ENCODE results near the gene ST8SIA3. TPM values are rescaled to one million over a fixed set of nuclear protein-coding genes. Genes with fewer than 3 reads are reported as not detected.

ST8SIA3 gene, protein sequence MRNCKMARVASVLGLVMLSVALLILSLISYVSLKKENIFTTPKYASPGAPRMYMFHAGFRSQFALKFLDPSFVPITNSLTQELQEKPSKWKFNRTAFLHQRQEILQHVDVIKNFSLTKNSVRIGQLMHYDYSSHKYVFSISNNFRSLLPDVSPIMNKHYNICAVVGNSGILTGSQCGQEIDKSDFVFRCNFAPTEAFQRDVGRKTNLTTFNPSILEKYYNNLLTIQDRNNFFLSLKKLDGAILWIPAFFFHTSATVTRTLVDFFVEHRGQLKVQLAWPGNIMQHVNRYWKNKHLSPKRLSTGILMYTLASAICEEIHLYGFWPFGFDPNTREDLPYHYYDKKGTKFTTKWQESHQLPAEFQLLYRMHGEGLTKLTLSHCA
- total RNA-seq = not detected

DNA sequence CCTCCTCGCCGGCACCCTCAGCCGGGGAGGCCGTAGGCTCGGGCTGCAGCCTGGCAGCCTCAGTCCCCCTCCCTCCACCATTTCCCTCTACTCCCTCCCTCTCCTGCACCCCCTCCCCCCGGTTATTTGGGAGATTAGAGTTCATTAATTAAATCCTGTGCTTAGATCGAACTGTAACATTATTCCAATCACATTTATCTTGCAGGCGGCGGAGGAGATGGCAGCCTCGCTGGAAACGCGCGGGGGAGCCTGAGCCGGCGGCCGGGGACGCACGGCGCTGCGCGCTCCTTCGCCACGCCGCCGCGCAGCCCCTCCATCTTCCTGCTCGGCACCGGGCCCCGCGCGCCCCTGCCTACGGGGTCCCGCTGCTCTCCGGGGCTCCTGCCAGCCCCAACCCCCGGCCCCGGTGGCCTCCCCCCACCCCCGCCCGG lies at the start of gene ST8SIA3:
TSS of gene ST8SIA3 (plus strand) at position 287 of the 431 bp plus-strand sequence. CDS start 290 bp downstream, outside the sequence.
- Mint-ChIP-seq H3K36me3 (ENCODE audit: low read depth) (no peaks in the 10 kb centered on the region), H3K4me3 (no peak within 1 kb of the TSS), H3K27me3 (ENCODE audit: low read depth) (peaks cover 38% of the 10 kb centered on the region), H3K27ac (no peak within 1 kb of the TSS), H3K4me1 (ENCODE audit: low read depth) (peaks cover 2% of the 10 kb centered on the region), H3K9me3 (ENCODE audit: insufficient read depth) (no peaks in the 10 kb centered on the region)
- ATAC-seq = no peak
- ChIA-PET POLR2A (no interaction called here), CTCF (no interaction called here)
- DNase-seq = no peak

DNA sequence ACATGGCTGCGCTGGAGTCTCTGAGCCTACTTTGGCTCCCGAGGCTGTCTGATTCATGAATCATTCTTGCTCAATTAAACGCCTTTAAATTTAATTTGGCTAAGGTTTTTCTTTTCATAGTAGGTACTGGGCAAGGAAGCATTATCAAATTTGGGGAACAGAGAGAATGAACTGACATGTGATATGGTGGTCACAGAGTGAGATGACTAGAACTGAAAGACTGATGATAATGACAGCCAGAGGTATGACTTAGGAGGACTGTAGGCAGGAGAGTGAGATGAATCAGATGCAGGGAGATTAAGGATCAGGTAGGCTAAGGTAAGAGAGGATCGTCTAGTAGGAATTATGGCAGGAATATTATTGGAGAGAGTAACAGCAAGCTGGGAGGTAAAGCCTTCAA lies 40.9 kb upstream of the ST8SIA3 start:
- no peaks in the 10 kb centered on the region for H3K4me1 Mint-ChIP-seq (ENCODE audit: low read depth)
- H3K4me3 Mint-ChIP-seq = no peak overlapping the region
- H3K9me3 Mint-ChIP-seq (ENCODE audit: insufficient read depth) = no peaks in the 10 kb centered on the region
- DNase-seq = no peak
- H3K27me3 Mint-ChIP-seq (ENCODE audit: low read depth) = no peaks in the 10 kb centered on the region
- no peak for ATAC-seq
- no peak overlapping the region for H3K27ac Mint-ChIP-seq
- no peaks in the 10 kb centered on the region for H3K36me3 Mint-ChIP-seq (ENCODE audit: low read depth)
- POLR2A ChIA-PET = no interaction called here
- CTCF ChIA-PET = no interaction called here

DNA sequence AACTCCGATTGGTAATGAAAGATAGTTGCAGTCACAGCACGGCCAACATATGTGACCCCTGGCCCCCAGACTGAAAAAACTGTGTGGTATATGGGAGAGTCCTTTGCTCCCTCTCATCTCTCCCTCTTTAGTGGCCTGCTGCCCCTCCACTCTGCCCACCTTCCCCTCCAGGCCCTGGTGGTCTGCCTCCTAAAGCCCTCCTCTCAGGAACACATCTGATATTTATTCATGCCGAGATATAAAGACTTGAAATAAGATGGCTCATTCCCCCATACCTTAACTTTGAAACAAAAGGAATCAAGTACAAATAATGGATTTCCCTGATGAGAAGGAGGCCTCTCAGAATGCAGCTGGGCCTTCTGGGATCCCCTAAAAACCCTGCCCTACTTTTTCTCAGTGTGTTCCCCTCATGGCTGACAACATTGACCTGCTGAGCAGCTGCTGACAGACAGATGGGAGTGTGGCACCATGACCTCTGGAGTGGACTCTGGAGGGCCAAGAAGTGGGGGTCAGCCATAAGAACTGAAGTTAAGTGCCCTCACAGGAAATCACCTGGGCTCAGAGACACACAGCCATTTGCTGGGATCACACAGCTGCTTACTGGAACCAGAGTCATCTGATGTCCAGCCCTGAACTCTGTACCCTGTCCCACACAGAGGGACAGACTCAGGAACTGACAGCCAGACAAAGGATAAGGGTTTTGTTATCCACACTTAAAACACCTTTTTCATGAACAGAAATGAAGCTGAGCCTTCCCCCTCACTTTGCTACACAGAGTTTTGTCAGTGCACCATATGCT lies 39.8 kb upstream of the ST8SIA3 start:
- ATAC-seq (no peak), DNase-seq (no peak)
- Mint-ChIP-seq H3K27ac (no peak overlapping the region), H3K9me3 (ENCODE audit: insufficient read depth) (no peaks in the 10 kb centered on the region), H3K4me1 (ENCODE audit: low read depth) (no peaks in the 10 kb centered on the region), H3K27me3 (ENCODE audit: low read depth) (no peaks in the 10 kb centered on the region), H3K36me3 (ENCODE audit: low read depth) (no peaks in the 10 kb centered on the region), H3K4me3 (no peak overlapping the region)
- POLR2A ChIA-PET = no interaction called here
- CTCF ChIA-PET = no interaction called here

DNA sequence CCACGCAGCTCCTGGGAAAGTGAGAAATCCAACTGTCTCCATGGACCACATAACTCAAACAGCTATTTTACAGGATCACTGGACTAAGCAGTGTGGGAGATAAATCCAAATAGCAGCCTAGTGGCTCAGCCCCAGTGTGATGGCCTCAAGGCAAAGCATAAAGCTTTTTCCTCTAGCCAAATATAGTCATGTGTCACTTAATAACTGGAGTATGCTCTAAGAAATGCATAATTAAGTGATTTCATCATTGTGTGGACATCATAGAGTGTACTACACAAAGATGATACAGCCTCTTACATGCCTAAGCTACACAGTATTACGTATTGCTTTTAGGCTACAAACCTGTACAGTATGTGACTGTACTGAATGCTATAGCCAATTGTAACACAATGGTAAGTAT lies 31.8 kb upstream of the ST8SIA3 start:
- ChIA-PET CTCF (no interaction called here), POLR2A (no interaction called here)
- no peaks in the 10 kb centered on the region for H3K4me1 Mint-ChIP-seq (ENCODE audit: low read depth)
- no peak overlapping the region for H3K27ac Mint-ChIP-seq
- H3K27me3 Mint-ChIP-seq (ENCODE audit: low read depth) = peaks cover 2% of the 10 kb centered on the region
- no peak overlapping the region for H3K4me3 Mint-ChIP-seq
- ATAC-seq = no peak
- H3K9me3 Mint-ChIP-seq (ENCODE audit: insufficient read depth) = no peaks in the 10 kb centered on the region
- no peak for DNase-seq
- H3K36me3 Mint-ChIP-seq (ENCODE audit: low read depth) = no peaks in the 10 kb centered on the region

DNA sequence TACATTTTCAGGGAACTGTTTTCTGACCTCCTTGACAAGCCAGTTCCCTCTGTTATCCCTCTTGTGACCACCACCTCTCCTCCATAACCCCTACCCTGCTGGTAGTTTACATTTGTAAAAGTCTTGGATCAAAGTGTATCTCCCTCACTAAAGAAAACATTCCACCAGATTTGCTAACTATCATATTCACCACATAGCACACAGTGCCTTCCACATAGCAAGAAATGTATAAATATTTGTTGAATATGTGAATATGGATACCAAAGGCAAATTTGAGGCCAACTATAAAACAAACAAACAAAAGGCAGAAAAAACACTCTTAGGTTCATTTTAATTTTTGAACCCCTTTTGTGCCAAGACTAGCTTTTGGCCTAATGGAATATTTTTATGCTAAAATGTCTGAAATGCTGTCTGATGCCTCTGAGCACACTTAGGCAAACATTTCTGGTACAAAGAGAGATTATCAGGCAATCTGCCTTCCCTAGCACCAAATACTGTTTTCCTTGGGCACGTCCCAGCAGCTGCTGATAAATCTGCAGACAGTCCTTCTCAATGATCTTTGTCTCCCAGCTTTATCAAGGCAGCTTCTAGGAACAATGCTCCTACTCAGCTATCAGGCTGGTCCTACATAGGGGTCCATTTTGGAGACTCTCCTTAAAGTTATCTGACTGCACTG lies 26.7 kb upstream of the ST8SIA3 start:
- Mint-ChIP-seq H3K4me1 (ENCODE audit: low read depth) (no peaks in the 10 kb centered on the region), H3K9me3 (ENCODE audit: insufficient read depth) (no peaks in the 10 kb centered on the region), H3K27me3 (ENCODE audit: low read depth) (peaks cover 2% of the 10 kb centered on the region), H3K27ac (no peak overlapping the region), H3K4me3 (no peak overlapping the region), H3K36me3 (ENCODE audit: low read depth) (no peaks in the 10 kb centered on the region)
- ChIA-PET CTCF (no interaction called here), POLR2A (interaction anchor here (0.5 kb wide), 1 partner anchor 313 kb away, joined by 3 read pairs; no protein-coding TSS in a partner anchor)
- no peak for DNase-seq
- ATAC-seq = no peak

DNA sequence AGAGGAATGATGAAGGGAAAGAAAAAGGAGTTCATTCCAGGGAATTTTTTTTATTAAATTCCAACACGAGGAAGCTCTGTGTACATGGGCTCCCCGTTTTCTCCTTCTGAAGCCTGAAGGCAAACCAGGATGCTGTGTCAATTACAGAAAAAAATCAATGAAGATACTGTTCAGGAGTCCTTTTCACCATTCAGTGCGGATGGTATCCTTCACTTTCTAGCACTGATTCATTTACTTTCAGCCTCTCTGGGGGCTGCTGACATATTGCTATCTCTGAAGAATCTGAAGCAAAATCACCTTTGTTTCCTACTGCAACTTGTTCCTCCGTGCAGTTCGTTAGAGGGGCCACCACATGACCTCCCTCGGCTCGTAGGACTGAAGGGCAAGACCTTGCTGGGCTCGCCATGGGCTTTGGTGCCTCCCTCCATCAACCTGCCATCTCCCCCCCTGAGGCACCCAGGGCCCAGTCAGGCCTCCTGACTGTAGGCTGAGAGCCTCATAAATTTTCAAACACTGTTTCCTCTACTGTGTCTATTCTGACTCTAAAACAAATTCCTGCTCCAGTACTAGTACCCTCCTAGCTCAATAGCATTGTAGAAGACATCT lies 25.5 kb upstream of the ST8SIA3 start:
- H3K4me3 Mint-ChIP-seq = no peak overlapping the region
- H3K27ac Mint-ChIP-seq = no peak overlapping the region
- ChIA-PET CTCF (no interaction called here), POLR2A (no interaction called here)
- no peaks in the 10 kb centered on the region for H3K9me3 Mint-ChIP-seq (ENCODE audit: insufficient read depth)
- DNase-seq (no peak), ATAC-seq (no peak)
- no peaks in the 10 kb centered on the region for H3K4me1 Mint-ChIP-seq (ENCODE audit: low read depth)
- H3K36me3 Mint-ChIP-seq (ENCODE audit: low read depth) = no peaks in the 10 kb centered on the region
- H3K27me3 Mint-ChIP-seq (ENCODE audit: low read depth) = peaks cover 2% of the 10 kb centered on the region

DNA sequence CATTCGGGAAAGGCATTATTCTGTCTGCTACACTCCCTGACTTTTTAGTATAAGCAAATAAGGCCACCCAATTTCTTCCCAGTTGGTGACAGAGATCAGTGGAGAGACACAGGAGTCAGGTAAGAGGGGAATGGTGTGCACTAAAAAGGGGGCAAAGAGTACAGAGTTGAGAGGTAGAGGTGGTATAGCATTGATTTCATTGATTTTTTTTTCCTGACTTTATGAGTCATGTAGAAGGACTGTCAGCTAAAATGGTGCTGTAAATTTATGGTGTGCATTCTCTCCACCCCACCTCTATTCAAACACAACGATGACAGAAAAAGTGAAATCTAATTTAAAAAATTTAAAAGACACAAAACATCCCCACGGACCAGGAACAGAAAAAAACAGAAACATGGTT lies 23.7 kb upstream of the ST8SIA3 start:
- H3K9me3 Mint-ChIP-seq (ENCODE audit: insufficient read depth) = no peaks in the 10 kb centered on the region
- no peak for DNase-seq
- no peaks in the 10 kb centered on the region for H3K36me3 Mint-ChIP-seq (ENCODE audit: low read depth)
- H3K4me3 Mint-ChIP-seq = no peak overlapping the region
- peaks cover 2% of the 10 kb centered on the region for H3K27me3 Mint-ChIP-seq (ENCODE audit: low read depth)
- ATAC-seq = no peak
- H3K4me1 Mint-ChIP-seq (ENCODE audit: low read depth) = no peaks in the 10 kb centered on the region
- H3K27ac Mint-ChIP-seq = no peak overlapping the region
- ChIA-PET CTCF (no interaction called here), POLR2A (no interaction called here)

DNA sequence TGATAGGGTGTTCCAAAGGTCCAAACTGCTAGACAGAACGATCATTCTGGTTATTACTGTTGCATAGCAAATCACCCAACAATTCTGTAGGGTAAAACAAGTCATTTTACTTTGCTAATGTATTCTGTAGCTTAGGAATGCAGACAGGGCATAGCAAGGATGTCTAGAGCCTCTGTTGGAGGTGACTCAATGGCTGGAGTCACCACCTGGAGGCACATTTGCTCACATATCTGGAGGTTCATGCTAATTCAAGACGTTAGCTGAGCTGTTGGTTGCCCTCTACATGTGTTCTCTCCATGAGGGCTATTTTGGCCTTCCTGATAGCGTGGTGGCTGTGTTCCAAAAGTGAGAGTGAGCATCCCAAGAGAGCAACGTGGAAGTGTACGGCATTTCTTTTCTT lies 22.5 kb upstream of the ST8SIA3 start:
- DNase-seq (no peak), ATAC-seq (no peak)
- Mint-ChIP-seq H3K9me3 (ENCODE audit: insufficient read depth) (no peaks in the 10 kb centered on the region), H3K27me3 (ENCODE audit: low read depth) (no peaks in the 10 kb centered on the region), H3K4me3 (no peak overlapping the region), H3K4me1 (ENCODE audit: low read depth) (no peaks in the 10 kb centered on the region), H3K27ac (no peak overlapping the region), H3K36me3 (ENCODE audit: low read depth) (no peaks in the 10 kb centered on the region)
- ChIA-PET CTCF (no interaction called here), POLR2A (no interaction called here)

DNA sequence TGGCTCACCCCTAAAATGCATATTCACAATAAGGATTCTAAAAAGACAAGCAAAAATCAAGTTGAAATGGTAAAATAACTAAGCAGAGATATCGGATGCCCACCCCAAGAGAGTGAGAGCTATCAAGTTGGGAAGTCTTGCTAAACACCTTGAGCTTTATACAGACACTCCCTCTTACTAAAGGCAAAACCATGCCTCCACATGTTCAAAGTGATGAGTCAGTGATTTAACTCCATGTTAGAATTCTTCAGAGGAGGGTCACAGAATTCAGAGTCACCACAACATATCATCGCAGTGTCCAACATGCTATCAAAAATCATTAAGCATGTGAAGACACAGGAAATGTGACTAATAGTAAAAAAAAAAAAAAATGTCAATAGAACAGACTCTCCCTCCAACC lies 20.6 kb upstream of the ST8SIA3 start:
- ChIA-PET POLR2A (no interaction called here), CTCF (no interaction called here)
- Mint-ChIP-seq H3K27ac (no peak overlapping the region), H3K27me3 (ENCODE audit: low read depth) (peaks cover 3% of the 10 kb centered on the region), H3K4me3 (no peak overlapping the region), H3K9me3 (ENCODE audit: insufficient read depth) (no peaks in the 10 kb centered on the region), H3K4me1 (ENCODE audit: low read depth) (no peaks in the 10 kb centered on the region), H3K36me3 (ENCODE audit: low read depth) (no peaks in the 10 kb centered on the region)
- DNase-seq = no peak
- no peak for ATAC-seq

DNA sequence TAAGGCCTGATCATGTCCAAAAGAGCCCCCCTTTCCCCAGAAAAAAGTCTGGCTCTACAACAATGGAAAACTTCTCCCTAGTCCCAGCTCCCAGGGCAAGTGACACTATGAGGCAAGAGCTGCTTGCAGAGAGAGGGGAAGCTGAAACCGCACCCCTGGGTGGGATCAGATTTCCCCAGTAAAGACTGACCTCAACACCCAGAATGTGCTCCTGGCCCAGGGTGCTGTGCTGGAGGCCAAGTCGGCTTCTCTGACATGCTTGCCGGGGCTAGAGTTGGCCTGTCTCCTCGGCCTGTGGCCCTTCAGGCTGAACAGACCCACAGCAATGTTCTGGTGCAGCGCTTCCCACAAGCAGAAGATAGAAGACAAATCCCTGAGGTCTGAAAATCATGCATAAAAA lies 18.4 kb upstream of the ST8SIA3 start:
- ChIA-PET POLR2A (no interaction called here), CTCF (no interaction called here)
- H3K4me1 Mint-ChIP-seq (ENCODE audit: low read depth) = no peaks in the 10 kb centered on the region
- peaks cover 4% of the 10 kb centered on the region for H3K27me3 Mint-ChIP-seq (ENCODE audit: low read depth)
- DNase-seq (no peak), ATAC-seq (no peak)
- no peaks in the 10 kb centered on the region for H3K36me3 Mint-ChIP-seq (ENCODE audit: low read depth)
- no peak overlapping the region for H3K4me3 Mint-ChIP-seq
- no peak overlapping the region for H3K27ac Mint-ChIP-seq
- no peaks in the 10 kb centered on the region for H3K9me3 Mint-ChIP-seq (ENCODE audit: insufficient read depth)

DNA sequence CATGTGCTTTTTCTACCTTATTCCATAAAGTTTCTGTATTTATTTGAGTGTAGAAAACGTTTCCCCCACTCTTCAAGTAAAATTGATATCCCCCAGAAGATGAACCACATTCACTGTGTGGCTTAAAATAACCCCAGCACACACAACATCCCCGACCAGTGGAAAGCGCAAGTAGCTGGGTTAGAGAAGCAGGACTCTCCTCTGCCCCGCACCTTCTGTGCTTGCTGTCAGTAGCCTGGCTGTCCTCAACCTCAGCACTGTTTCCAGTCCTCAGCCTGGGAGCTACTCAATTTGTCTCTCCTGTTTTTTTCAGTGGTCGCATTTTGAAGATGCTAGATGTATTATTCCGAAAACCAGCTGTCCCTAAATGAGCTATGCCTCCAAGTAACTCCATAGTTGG lies 18.0 kb upstream of the ST8SIA3 start:
- Mint-ChIP-seq H3K27me3 (ENCODE audit: low read depth) (peaks cover 4% of the 10 kb centered on the region), H3K4me3 (no peak overlapping the region), H3K4me1 (ENCODE audit: low read depth) (no peaks in the 10 kb centered on the region), H3K9me3 (ENCODE audit: insufficient read depth) (no peaks in the 10 kb centered on the region), H3K36me3 (ENCODE audit: low read depth) (no peaks in the 10 kb centered on the region), H3K27ac (no peak overlapping the region)
- POLR2A ChIA-PET = no interaction called here
- ATAC-seq (no peak), DNase-seq (no peak)
- CTCF ChIA-PET = no interaction called here

DNA sequence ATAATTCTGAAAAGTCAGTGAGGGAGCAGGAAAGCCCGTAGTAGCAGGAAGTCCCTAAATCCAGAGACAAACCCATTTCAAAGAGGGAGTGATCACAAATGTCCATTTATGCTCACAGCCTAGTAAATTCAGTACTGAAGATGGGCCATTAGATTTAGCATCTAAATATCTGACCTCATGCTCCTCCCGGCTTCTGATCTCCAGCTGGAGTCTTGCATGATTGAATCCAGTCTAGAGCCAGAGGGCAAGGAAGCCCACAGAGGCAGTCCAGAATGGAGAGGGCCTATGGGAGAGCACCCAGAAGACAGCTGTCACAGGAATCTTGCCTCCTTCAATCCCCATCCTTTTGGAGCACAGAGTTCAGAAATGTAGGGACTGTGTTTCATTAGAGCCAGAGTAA lies 16.0 kb upstream of the ST8SIA3 start:
- DNase-seq (no peak), ATAC-seq (no peak)
- no peaks in the 10 kb centered on the region for H3K4me1 Mint-ChIP-seq (ENCODE audit: low read depth)
- peaks cover 4% of the 10 kb centered on the region for H3K27me3 Mint-ChIP-seq (ENCODE audit: low read depth)
- H3K27ac Mint-ChIP-seq = no peak overlapping the region
- H3K36me3 Mint-ChIP-seq (ENCODE audit: low read depth) = no peaks in the 10 kb centered on the region
- H3K9me3 Mint-ChIP-seq (ENCODE audit: insufficient read depth) = no peaks in the 10 kb centered on the region
- POLR2A ChIA-PET = no interaction called here
- H3K4me3 Mint-ChIP-seq = no peak overlapping the region
- CTCF ChIA-PET = no interaction called here

All from activated CD8-positive, alpha-beta T cell treated with anti-CD3 and anti-CD28 coated beads, Interleukin-2, amount 10 ng/mL, durations not matched to agents 7 days and 5 days (primary cell).